HepG2 (cell line): ENCODE results near the gene SPNS3. TPM values are rescaled to one million over a fixed set of nuclear protein-coding genes. Genes with fewer than 3 reads are reported as not detected.

Experiments
- ATF4 ChIP-seq, 2 experiments: fragments of 450-650 bp in 1 of 2; sonication (generic) in 1 of 2; formaldehyde crosslinking; IDR thresholded peaks; 2 replicates each; pipeline versions ENCODE4 v1.5.0 to v1.8.0; 2020 to 2022; ENCODE audit warnings: mild to moderate bottlenecking in 1 of 2, missing genetic modification reagents in 1 of 2
- EP300 ChIP-seq, 3 experiments: sonication (generic) in 1 of 3; formaldehyde crosslinking in 1 of 3; IDR thresholded peaks; 2 replicates each; pipeline versions ENCODE4 v1.5.1 to v1.6.1; 2011 to 2020; ENCODE audit warnings: low read depth in 2 of 3, low read length in 2 of 3, borderline replicate concordance in 1 of 3, improper control_type of control experiment in 1 of 3, mild to moderate bottlenecking in 1 of 3, missing genetic modification reagents in 1 of 3, moderate library complexity in 1 of 3
- FOSL1 ChIP-seq: sonication (generic); formaldehyde crosslinking; IDR thresholded peaks from 2 replicates; pipeline ENCODE4 v1.9.0; 2021; ENCODE audit warnings: missing genetic modification reagents, borderline replicate concordance
- FOXM1 ChIP-seq: sonication (generic); formaldehyde crosslinking; IDR thresholded peaks from 2 replicates; pipeline ENCODE4 v1.5.0; 2020; ENCODE audit warnings: missing genetic modification reagents
- HIC2 ChIP-seq: sonication (generic); formaldehyde crosslinking; IDR thresholded peaks from 2 replicates; pipeline ENCODE4 v1.9.0; 2022; ENCODE audit warnings: low read depth, missing genetic modification reagents
- HOMEZ ChIP-seq: IDR thresholded peaks from 2 replicates; pipeline ENCODE4 v1.6.1; 2016; ENCODE audit warnings: low read depth
- HOXA5 ChIP-seq: sonication (generic); formaldehyde crosslinking; IDR thresholded peaks from 2 replicates; pipeline ENCODE4 v1.4.0; 2020; ENCODE audit warnings: missing genetic modification reagents
- MIER2 ChIP-seq: IDR thresholded peaks from 2 replicates; pipeline ENCODE4 v1.6.1; 2016; ENCODE audit warnings: missing biosample characterization, missing genetic modification reagents
- MTF1 ChIP-seq: sonication (generic); formaldehyde crosslinking; IDR thresholded peaks from 2 replicates; pipeline ENCODE4 v1.5.0; 2020; ENCODE audit warnings: missing genetic modification reagents
- PHF8 ChIP-seq: sonication (generic); formaldehyde crosslinking; IDR thresholded peaks from 2 replicates; pipeline ENCODE4 v1.5.0; 2020; ENCODE audit warnings: missing genetic modification reagents
- SP2 ChIP-seq: sonication (generic); formaldehyde crosslinking; IDR thresholded peaks from 2 replicates; pipeline ENCODE4 v1.5.1; 2020; ENCODE audit warnings: mild to moderate bottlenecking, missing genetic modification reagents
- SYNCRIP ChIP-seq: fragments of 200-400 bp; formaldehyde crosslinking; IDR thresholded peaks from 2 replicates; pipeline ENCODE4 v1.6.1; 2018; ENCODE audit warnings: mild to moderate bottlenecking, low read depth, low read length; ENCODE audit not compliant: insufficient read depth
- TEAD3 ChIP-seq: optimal IDR thresholded peaks from 2 replicates; pipeline ENCODE3; 2016; ENCODE audit warnings: borderline replicate concordance
- TP53 ChIP-seq: sonication (generic); formaldehyde crosslinking; conservative IDR thresholded peaks from 2 replicates; pipeline ENCODE4 v1.4.0; 2020; ENCODE audit warnings: missing genetic modification reagents
- ZFP41 ChIP-seq: sonication (generic); formaldehyde crosslinking; IDR thresholded peaks from 2 replicates; pipeline ENCODE4 v1.4.0; 2020; ENCODE audit warnings: mild to moderate bottlenecking, missing genetic modification reagents, borderline replicate concordance
- ZNF17 ChIP-seq: sonication (generic); formaldehyde crosslinking; IDR thresholded peaks from 2 replicates; pipeline ENCODE4 v1.5.0; 2020; ENCODE audit warnings: mild to moderate bottlenecking, missing genetic modification reagents
- ZNF207 ChIP-seq: fragments of 450-650 bp; IDR thresholded peaks from 2 replicates; pipeline ENCODE4 v1.6.1; 2016; ENCODE audit warnings: antibody characterized with exemption, borderline replicate concordance
- ZNF275 ChIP-seq: sonication (generic); formaldehyde crosslinking; IDR thresholded peaks from 2 replicates; pipeline ENCODE4 v1.8.0; 2022; ENCODE audit warnings: missing genetic modification reagents, mild to moderate bottlenecking, inconsistent platforms, borderline replicate concordance
- ZNF484 ChIP-seq: sonication (generic); formaldehyde crosslinking; IDR thresholded peaks from 2 replicates; pipeline ENCODE4 v1.5.1; 2020; ENCODE audit warnings: mild to moderate bottlenecking, low read depth, missing genetic modification reagents, borderline replicate concordance
- ZNF564 ChIP-seq: sonication (generic); formaldehyde crosslinking; IDR thresholded peaks from 2 replicates; pipeline ENCODE4 v1.8.1; 2023; ENCODE audit warnings: mild to moderate bottlenecking, missing genetic modification reagents
- ZNF576 ChIP-seq: sonication (generic); formaldehyde crosslinking; IDR thresholded peaks from 2 replicates; pipeline ENCODE4 v1.4.0; 2020; ENCODE audit warnings: mild to moderate bottlenecking, missing genetic modification reagents
- ZNF598 ChIP-seq: sonication (generic); formaldehyde crosslinking; IDR thresholded peaks from 2 replicates; pipeline ENCODE4 v1.5.1; 2020; ENCODE audit warnings: mild to moderate bottlenecking, missing genetic modification reagents, borderline replicate concordance
- polyA plus RNA-seq, 8 experiments: library from polyadenylated mRNA; depleted of rRNA in 3 of 8; stranded (reverse) in 7 of 8; unstranded in 1 of 8; fragments of >200 nt; fragmentation: Illumina TruSeq in 4 of 8; extraction: Trizol in 4 of 8; gene quantifications; 2 replicates each; pipeline versions ENCODE4 v1.2.1 to v1.2.3, GENCODE V29; 2011 to 2016; ENCODE audit warnings: low read depth in 4 of 8, missing spikeins in 1 of 8, mixed read lengths in 1 of 8; ENCODE audit not compliant: insufficient read depth in 1 of 8
- total RNA-seq, 5 experiments: library from RNA; depleted of rRNA; stranded (reverse); fragments of >200 nt; fragmentation: Illumina TruSeq; extraction: Trizol; gene quantifications; 2 replicates each; pipeline ENCODE4 v1.2.3, GENCODE V29; 2016; ENCODE audit warnings: low read depth in 1 of 5

Gene SPNS3
- total and polyA plus RNA-seq, 2 of the 13 experiments (the other 11 are each of a cell fraction or from before 2014, with no cell fraction given) = not detected

- TF ChIP-seq ZNF484 = no peak
- 0 out of 2 replicates have a peak, but pooled peaks have one; percentile 40 for TF ChIP-seq FOXM1 (CRISPR knock-in tag)
- peak in 1 of 2 experiments; percentile 32; a peak in 1 of 4 replicates for TF ChIP-seq ATF4 (CRISPR knock-in tag; IDR thresholded peaks at IDR 0.05)
- no peak for TF ChIP-seq EP300 (IDR thresholded peaks at IDR 0.05; ENCODE audit: low read depth in 2 of 2, low read length in 2 of 2)
- no peak for TF ChIP-seq EP300 (CRISPR knock-in tag; IDR thresholded peaks at IDR 0.05; ENCODE audit: borderline replicate concordance)
- 0 out of 2 replicates have a peak, but pooled peaks have one; percentile 34 for TF ChIP-seq ZNF275 (CRISPR knock-in tag)
- TF ChIP-seq ZFP41 (CRISPR knock-in tag) = peak; percentile 72; the same call in 1 of the 2 replicates
- TF ChIP-seq MTF1 = peak; percentile 66; the same call in 1 of the 2 replicates
- no peak for TF ChIP-seq TP53 (CRISPR knock-in tag)
- peak; percentile 95 for TF ChIP-seq HOXA5 (CRISPR knock-in tag)
- TF ChIP-seq ZNF576 (CRISPR knock-in tag) = no peak
- peak; percentile 33; the same call in 1 of the 2 replicates for TF ChIP-seq HIC2
- TF ChIP-seq ZNF207 = no peak
- peak; percentile 42; the same call in 1 of the 2 replicates for TF ChIP-seq HOMEZ (CRISPR knock-in tag)
- TF ChIP-seq TEAD3 (CRISPR knock-in tag) = peak; percentile 67
- TF ChIP-seq SP2 = no peak
- no peak for TF ChIP-seq PHF8 (CRISPR knock-in tag)
- peak; percentile 99 for TF ChIP-seq MIER2
- no peak for TF ChIP-seq ZNF17 (CRISPR knock-in tag)
- TF ChIP-seq ZNF598 (CRISPR knock-in tag) = no peak
- no peak for TF ChIP-seq SYNCRIP
- TF ChIP-seq ZNF564 (CRISPR knock-in tag) = 0 out of 2 replicates have a peak, but pooled peaks have one; percentile 46
- TF ChIP-seq FOSL1 (CRISPR knock-in tag) = no peak
Observed at GRCh38 chr17:4492721-4493561, 59.2 kb downstream of the SPNS3 start (continued).
